ENCODE results near the gene ZNF462. TPM values are rescaled to one million over a fixed set of nuclear protein-coding genes. Genes with fewer than 3 reads are reported as not detected.
A peak's percentile ranks its signal among the peaks of the same experiment; 100 is the strongest.

Gene ZNF462
- total RNA-seq, 4 donors from 2014 or later = 19.1 to 57.9 (median 35.6) TPM

GRCh38 chr9:106828965-106829364, 34.0 kb upstream of the ZNF462 start:
- no peak for ATAC-seq
- H3K9me3 ChIP-seq = no peaks in the 10 kb centered on the region
- H3K4me1 ChIP-seq = peaks cover 5 to 18% (median 8%) of the 10 kb centered on the region in 3 donors
- H3K27ac ChIP-seq = peak overlapping the region in 1 of 4 donors; percentile 85
- TF ChIP-seq EP300 (IDR thresholded peaks at IDR 0.05) = no peak
- TF ChIP-seq, protein P1, sequence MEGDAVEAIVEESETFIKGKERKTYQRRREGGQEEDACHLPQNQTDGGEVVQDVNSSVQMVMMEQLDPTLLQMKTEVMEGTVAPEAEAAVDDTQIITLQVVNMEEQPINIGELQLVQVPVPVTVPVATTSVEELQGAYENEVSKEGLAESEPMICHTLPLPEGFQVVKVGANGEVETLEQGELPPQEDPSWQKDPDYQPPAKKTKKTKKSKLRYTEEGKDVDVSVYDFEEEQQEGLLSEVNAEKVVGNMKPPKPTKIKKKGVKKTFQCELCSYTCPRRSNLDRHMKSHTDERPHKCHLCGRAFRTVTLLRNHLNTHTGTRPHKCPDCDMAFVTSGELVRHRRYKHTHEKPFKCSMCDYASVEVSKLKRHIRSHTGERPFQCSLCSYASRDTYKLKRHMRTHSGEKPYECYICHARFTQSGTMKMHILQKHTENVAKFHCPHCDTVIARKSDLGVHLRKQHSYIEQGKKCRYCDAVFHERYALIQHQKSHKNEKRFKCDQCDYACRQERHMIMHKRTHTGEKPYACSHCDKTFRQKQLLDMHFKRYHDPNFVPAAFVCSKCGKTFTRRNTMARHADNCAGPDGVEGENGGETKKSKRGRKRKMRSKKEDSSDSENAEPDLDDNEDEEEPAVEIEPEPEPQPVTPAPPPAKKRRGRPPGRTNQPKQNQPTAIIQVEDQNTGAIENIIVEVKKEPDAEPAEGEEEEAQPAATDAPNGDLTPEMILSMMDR (IDR thresholded peaks at IDR 0.05) = no peak
- TF ChIP-seq POLR2A (IDR thresholded peaks at IDR 0.05) = no peak
- TF ChIP-seq POLR2AphosphoS5 (IDR thresholded peaks at IDR 0.05) = no peak
- no peaks in the 10 kb centered on the region for H3K36me3 ChIP-seq
- no peaks in the 10 kb centered on the region for H3K27me3 ChIP-seq
- no peak overlapping the region for H3K4me3 ChIP-seq

DNA sequence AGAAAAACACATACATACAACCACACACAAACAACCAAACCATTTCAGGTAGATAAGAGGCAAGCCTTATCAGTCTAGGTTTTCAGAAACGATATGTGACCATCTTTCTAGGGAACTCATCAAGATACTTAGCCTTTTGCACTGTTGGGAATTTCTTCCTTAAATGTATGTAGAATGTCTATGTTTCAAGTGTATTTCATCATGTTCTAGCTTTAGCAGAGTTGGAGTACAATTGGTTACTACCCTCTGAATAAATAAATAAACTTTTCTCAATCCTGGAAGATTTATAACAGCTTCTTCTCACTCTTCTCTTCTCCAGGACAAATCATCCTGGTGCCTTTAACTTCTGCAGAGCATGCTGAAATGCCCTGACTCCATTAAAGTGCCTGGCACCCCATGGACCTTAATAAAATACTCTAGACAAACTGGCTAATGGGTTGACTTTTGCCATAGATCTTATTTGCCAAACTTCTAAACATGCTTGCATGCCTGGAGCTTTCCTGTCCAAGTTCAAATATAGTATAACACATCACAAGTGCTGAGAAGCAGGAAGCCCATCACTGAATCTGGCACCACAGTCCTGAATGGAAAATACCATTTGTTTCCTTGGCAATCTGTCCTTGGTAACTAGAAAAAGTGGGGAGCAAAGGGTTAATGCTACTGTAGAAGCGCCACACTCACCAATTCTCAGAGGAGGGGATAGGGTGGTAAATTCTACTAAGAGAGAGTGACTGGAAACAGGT, 33.1 kb upstream of the ZNF462 start:
- TF ChIP-seq, protein P1 (IDR thresholded peaks at IDR 0.05) = no peak
- TF ChIP-seq POLR2AphosphoS5 (IDR thresholded peaks at IDR 0.05) (no peak), POLR2A (IDR thresholded peaks at IDR 0.05) (no peak), EP300 (IDR thresholded peaks at IDR 0.05) (no peak)
- H3K36me3 ChIP-seq = no peaks in the 10 kb centered on the region
- peak; percentile 36 for ATAC-seq
- peaks cover 5 to 18% (median 8%) of the 10 kb centered on the region in 3 donors for H3K4me1 ChIP-seq
- WGBS, 2 donors (ENCODE audit: low coverage in 1 of 2) = 56 to 65% methylated on average over 2 of the region's 2 CpGs
- H3K4me3 ChIP-seq = no peak overlapping the region
- no peaks in the 10 kb centered on the region for H3K9me3 ChIP-seq
- peak overlapping the region; percentile 68 to 85 (median 81) for H3K27ac ChIP-seq
- no peaks in the 10 kb centered on the region for H3K27me3 ChIP-seq

DNA sequence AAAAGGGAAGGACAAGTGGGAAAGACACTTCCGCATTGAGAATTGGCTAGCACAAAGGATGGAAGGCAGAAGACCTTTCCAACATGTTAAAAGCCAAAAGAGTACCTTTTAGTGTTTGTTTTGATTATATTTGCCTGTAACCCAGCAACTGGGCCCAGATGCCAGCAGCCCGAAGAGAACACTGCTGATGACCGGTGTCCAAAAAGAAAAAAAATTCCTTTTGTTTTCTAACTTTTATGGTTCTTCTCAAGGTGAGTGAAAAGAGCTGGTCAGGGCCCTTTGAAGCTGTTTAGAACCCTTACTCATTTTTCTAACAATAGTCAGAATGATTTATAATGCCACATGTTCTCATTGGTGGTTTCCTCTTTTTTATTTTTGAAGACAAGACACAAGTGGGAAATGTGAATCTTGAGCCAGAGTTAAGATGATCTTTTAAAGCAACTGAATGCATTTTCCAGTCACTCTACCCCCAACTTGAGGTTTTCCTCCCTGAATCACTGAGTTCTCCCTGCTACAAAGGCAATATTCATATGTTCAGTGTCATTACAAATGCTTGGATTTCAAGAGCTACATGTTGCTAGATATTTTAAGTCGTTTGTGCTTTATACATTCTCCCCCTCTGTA, 32.3 kb upstream of the ZNF462 start:
- WGBS, 2 donors (ENCODE audit: low coverage in 1 of 2) = 12 to 18% methylated on average over 4 of the region's 4 CpGs
- ATAC-seq = peak; percentile 61
- Histone ChIP-seq H3K4me1 (peaks cover 5 to 18% (median 8%) of the 10 kb centered on the region in 3 donors), H3K27ac (peak overlapping the region; percentile 68 to 85 (median 81)), H3K4me3 (no peak overlapping the region), H3K27me3 (no peaks in the 10 kb centered on the region), H3K9me3 (no peaks in the 10 kb centered on the region), H3K36me3 (no peaks in the 10 kb centered on the region)
- TF ChIP-seq EP300 (IDR thresholded peaks at IDR 0.05) (no peak), POLR2A (IDR thresholded peaks at IDR 0.05) (no peak), POLR2AphosphoS5 (IDR thresholded peaks at IDR 0.05) (no peak)
- TF ChIP-seq, protein P1 (IDR thresholded peaks at IDR 0.05) = no peak

DNA sequence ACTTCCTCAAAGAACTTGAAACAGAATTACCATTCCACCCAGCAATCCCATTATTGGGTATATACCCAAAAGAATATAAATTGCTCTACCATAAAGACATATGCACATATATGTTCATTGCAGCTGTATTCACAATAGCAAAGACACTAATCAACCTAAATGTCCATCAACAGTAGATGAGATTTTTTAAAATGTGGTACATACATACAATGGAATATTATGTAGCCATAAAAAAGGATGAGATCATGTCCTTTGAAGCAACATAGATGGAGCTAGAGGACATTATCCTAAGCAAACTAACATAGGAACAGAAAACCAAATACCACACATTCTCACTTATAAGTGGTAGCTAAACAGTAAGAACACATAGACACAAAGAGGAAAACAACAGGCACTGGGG, 28.1 kb upstream of the ZNF462 start:
- H3K4me1 ChIP-seq = peaks cover 4 to 13% (median 6%) of the 10 kb centered on the region in 3 donors
- H3K9me3 ChIP-seq = no peaks in the 10 kb centered on the region
- ATAC-seq = no peak
- no peak overlapping the region for H3K4me3 ChIP-seq
- H3K27me3 ChIP-seq = no peaks in the 10 kb centered on the region
- H3K36me3 ChIP-seq = no peaks in the 10 kb centered on the region
- TF ChIP-seq EP300 (IDR thresholded peaks at IDR 0.05) = no peak
- TF ChIP-seq POLR2AphosphoS5 (IDR thresholded peaks at IDR 0.05) = no peak
- TF ChIP-seq, protein P1 (IDR thresholded peaks at IDR 0.05) = no peak
- no peak overlapping the region for H3K27ac ChIP-seq

DNA sequence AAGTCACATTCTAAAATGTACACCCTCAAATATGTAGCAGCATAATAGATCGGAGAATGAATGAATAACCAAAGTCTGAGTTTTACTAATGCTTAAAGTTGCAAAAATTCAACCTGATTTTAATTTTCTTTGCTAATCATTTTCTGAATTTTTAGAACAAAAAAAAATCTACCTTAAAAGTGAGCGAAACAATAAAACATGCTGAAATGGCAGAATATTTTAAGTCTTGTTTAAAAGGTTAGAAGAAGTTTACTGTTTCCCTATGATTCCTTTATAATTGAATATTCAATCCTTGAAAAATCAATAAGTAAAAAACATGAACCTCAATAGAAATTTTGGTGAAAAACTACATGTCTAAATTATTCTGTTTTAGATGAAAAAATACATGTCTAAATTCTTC, 27.1 kb upstream of the ZNF462 start:
- Histone ChIP-seq H3K27ac (no peak overlapping the region), H3K9me3 (no peaks in the 10 kb centered on the region), H3K36me3 (no peaks in the 10 kb centered on the region), H3K4me1 (peaks cover 0 to 3% (median 0%) of the 10 kb centered on the region in 3 donors), H3K4me3 (no peak overlapping the region), H3K27me3 (no peaks in the 10 kb centered on the region)
- no peak for ATAC-seq
- TF ChIP-seq POLR2AphosphoS5 (IDR thresholded peaks at IDR 0.05) (no peak), POLR2A (IDR thresholded peaks at IDR 0.05) (no peak), EP300 (IDR thresholded peaks at IDR 0.05) (no peak)
- TF ChIP-seq, protein P1 (IDR thresholded peaks at IDR 0.05) = no peak
- WGBS, 2 donors (ENCODE audit: low coverage in 1 of 2) = 91 to 94% methylated on average over 2 of the region's 2 CpGs
